Thyroid gland (tissue), 4 donors: ENCODE results near the gene DAAM2. TPM values are rescaled to one million over a fixed set of nuclear protein-coding genes. Genes with fewer than 3 reads are reported as not detected.

Source experiments
- DNase-seq, 2 donors: peaks; one replicate each; pipeline ENCODE4 v3.0.0-alpha.2; 2019
- H3K27ac ChIP-seq, 3 donors: fragments of 200-600 bp; sonication (generic); 1 replicate in 2 of 3; 2 replicates in 1 of 3; pipeline ENCODE4 v1.5.1; 2016 to 2019; ENCODE audit warnings: mild to moderate bottlenecking in 1 of 3, moderate library complexity in 1 of 3
- H3K27me3 ChIP-seq: fragments of 200-600 bp; sonication (generic); one replicate; pipeline ENCODE4 v1.5.1; 2019
- H3K36me3 ChIP-seq, 2 donors: fragments of 200-600 bp; sonication (generic); one replicate each; pipeline ENCODE4 v1.5.1; 2016 to 2019
- H3K4me1 ChIP-seq, 2 donors: fragments of 200-600 bp; sonication (generic); one replicate each; pipeline ENCODE4 v1.5.1; 2017 to 2019
- H3K4me3 ChIP-seq, 3 donors: fragments of 200-600 bp; sonication (generic); replicated peaks in 1 of 3; 1 replicate in 2 of 3; 2 replicates in 1 of 3; pipeline ENCODE4 v1.5.1; 2016; ENCODE audit warnings: mild to moderate bottlenecking in 1 of 3
- H3K9me3 ChIP-seq: fragments of 200-600 bp; sonication (generic); one replicate; pipeline ENCODE4 v1.5.1; 2017
- POLR2A ChIP-seq, 2 donors: fragments of 450-650 bp; IDR thresholded peaks; one replicate each; pipeline ENCODE4 v1.6.1; 2017; ENCODE audit warnings: antibody characterized with exemption in 2 of 2, mild to moderate bottlenecking in 2 of 2, moderate library complexity in 1 of 2
- WGBS, 2 donors: methylation state at CpG; one replicate each; pipeline ENCODE4 v1.1.5; 2017; 5-methylcytosine and 5-hydroxymethylcytosine counted together
- intact Hi-C: fragments of 100-400 bp; cut with DNase I; formaldehyde crosslinking; loops from one replicate; pipeline ENCODE4 v1.15.1; 2023
- total RNA-seq, 4 donors: library from RNA; depleted of rRNA; stranded (reverse); fragments of >200 nt; gene quantifications; one replicate each; pipeline ENCODE4 v1.2.3, GENCODE V29; 2016
- TF ChIP-seq, protein P1 (sequence below), 6 experiments: fragments of 200-600 bp in 3 of 6; fragments of 450-650 bp in 3 of 6; sonication (generic) in 3 of 6; IDR thresholded peaks; one replicate each; pipeline ENCODE4 v1.5.1; 2016 to 2019; ENCODE audit warnings: antibody characterized with exemption in 6 of 6, mild to moderate bottlenecking in 2 of 6, inconsistent platforms in 1 of 6, moderate library complexity in 1 of 6

The DAAM2 gene
- total RNA-seq, 4 donors from 2014 or later, result 17.8 to 37.0 (median 23.8) TPM

DNA sequence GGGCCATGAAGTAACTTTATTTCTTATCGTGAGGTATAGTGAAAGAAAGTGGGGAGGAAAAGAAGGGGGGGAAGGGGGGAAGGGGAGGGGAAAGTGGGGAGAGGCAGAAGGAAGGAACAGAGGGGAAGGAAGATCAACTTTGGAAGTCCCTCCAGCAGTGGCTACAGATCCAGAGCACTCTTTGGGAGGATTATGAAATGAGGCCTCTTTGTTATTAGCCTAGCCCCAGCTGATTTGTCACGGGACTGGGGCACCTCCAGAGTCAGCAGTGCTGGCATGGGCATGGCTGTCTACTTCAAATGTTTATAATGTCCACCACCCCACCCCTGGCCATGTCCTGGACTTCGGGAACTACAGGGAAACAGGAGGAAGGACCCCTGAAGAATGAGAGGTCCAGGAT, 134.5 kb downstream of the DAAM2 start:
- WGBS, 2 donors, result 79 to 85% methylated on average over 3 of the region's 3 CpGs
- no peak for TF ChIP-seq POLR2A (IDR thresholded peaks at IDR 0.05)
- TF ChIP-seq, protein P1, sequence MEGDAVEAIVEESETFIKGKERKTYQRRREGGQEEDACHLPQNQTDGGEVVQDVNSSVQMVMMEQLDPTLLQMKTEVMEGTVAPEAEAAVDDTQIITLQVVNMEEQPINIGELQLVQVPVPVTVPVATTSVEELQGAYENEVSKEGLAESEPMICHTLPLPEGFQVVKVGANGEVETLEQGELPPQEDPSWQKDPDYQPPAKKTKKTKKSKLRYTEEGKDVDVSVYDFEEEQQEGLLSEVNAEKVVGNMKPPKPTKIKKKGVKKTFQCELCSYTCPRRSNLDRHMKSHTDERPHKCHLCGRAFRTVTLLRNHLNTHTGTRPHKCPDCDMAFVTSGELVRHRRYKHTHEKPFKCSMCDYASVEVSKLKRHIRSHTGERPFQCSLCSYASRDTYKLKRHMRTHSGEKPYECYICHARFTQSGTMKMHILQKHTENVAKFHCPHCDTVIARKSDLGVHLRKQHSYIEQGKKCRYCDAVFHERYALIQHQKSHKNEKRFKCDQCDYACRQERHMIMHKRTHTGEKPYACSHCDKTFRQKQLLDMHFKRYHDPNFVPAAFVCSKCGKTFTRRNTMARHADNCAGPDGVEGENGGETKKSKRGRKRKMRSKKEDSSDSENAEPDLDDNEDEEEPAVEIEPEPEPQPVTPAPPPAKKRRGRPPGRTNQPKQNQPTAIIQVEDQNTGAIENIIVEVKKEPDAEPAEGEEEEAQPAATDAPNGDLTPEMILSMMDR (IDR thresholded peaks at IDR 0.05), result no peak
- no peaks in the 10 kb centered on the region for H3K27me3 ChIP-seq
- H3K9me3 ChIP-seq, result no peaks in the 10 kb centered on the region
- DNase-seq, result no peak
- H3K36me3 ChIP-seq, result peaks cover 9 to 11% of the 10 kb centered on the region in 2 donors
- peaks cover 23 to 67% of the 10 kb centered on the region in 2 donors for H3K4me1 ChIP-seq
- no peak overlapping the region for H3K4me3 ChIP-seq
- intact Hi-C loops, result no loop called here
- H3K27ac ChIP-seq, result peak overlapping the region in 2 of 3 donors; percentile 41 to 69

DNA sequence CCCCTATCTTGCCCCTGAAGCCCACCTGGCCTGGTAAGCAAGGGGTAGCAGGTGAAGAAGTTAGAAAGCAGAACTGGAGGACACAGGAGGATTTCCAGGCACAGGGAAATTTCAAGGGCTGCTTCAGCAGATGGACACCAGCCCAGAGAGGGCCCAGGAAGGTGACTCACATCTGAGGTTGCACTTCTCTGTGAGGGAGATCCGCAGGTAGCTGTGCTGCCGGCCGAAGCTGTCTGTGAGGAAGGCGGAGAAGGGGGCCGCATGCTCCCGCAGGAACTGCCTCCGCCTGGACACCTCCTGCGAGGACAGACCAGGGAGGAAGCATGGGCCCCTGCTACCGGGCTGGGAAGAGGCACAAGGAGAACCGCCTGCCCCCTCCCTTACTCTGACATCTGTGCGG, 135.0 kb downstream of the DAAM2 start:
- Histone ChIP-seq H3K27me3 (no peaks in the 10 kb centered on the region), H3K9me3 (no peaks in the 10 kb centered on the region), H3K4me3 (no peak overlapping the region), H3K4me1 (peaks cover 28 to 71% of the 10 kb centered on the region in 2 donors), H3K27ac (peak overlapping the region in 2 of 3 donors; percentile 41 to 69), H3K36me3 (peaks cover 9 to 11% of the 10 kb centered on the region in 2 donors)
- TF ChIP-seq, protein P1 (IDR thresholded peaks at IDR 0.05), result no peak
- TF ChIP-seq POLR2A (IDR thresholded peaks at IDR 0.05), result no peak
- DNase-seq, result peak in 1 of 2 donors; percentile 32
- intact Hi-C loops, result no loop called here
- WGBS, 2 donors, result 94 to 96% methylated on average over 8 to 11 of the region's 11 CpGs

DNA sequence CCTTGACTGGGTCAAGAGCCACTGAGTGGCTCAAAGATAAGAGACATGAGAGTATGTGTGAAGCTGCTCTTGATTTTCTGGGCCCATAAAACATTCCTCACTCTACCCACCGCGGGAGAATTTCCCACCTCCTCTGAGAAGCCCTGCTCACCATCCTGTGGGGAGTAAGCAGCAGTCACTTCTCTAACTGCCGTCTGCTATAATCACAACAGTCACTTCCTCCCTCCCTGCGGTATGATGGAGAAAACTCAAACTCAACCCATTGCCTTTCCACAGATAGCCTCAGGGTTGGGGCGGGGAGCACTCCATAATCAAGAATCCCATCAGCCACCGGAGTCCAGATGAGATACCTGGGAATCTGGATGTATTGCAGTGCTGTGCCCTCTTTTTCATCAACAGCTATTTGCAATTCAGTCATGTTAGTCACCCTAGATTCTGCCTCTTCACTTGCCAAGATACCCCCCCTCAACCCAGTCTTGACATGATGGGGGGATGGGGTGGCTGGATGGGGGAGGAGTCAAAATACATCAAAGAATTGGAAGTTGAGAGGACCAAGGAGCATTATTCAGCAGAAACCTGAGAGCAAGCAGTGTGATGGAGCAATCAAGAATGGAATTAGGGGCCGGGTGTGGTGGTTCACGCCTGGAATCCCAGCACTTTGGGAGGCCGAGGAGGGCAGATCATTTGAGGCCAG, 137.0 kb downstream of the DAAM2 start:
- intact Hi-C loops, result no loop called here
- Histone ChIP-seq H3K4me1 (peaks cover 29 to 65% of the 10 kb centered on the region in 2 donors), H3K4me3 (no peak overlapping the region), H3K27me3 (no peaks in the 10 kb centered on the region), H3K36me3 (peaks cover 8 to 9% of the 10 kb centered on the region in 2 donors), H3K27ac (no peak overlapping the region), H3K9me3 (no peaks in the 10 kb centered on the region)
- 63 to 71% methylated on average over 9 of the region's 9 CpGs for WGBS, 2 donors
- TF ChIP-seq, protein P1 (IDR thresholded peaks at IDR 0.05), result no peak
- no peak for TF ChIP-seq POLR2A (IDR thresholded peaks at IDR 0.05)
- no peak for DNase-seq

DNA sequence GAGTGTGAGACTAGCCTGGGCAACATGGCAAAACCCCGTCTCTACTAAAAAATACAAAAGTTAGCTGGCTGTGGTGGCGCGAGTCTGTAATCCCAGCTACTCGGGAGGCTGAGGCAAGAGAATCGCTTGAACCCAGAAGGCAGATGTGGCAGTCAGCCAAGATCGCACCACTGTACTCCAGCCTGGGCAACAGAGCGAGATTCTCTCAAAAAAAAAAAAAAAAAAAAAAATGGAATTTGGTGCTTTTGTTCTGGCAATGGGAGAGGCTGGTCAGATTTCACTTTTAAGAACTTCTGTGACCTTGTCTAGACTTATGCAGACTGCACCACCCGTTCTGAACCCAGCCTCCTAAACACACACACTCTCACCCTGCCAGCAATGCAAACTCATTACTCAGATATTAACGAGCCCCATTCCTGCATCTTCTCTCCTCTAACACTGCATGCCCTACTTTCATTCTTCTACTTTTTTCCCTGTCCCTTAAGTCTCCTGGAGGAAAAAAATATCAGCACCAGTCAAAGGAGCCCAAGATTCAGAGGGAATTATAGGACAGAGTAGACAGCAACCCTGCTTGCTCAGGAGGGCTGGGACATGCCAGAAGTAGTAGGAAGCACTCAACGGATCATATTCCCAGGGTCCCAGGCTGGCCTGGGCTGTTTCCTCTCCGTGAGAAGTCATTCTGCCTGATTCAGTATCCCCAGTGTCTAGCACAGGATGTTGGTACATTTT, 137.7 kb downstream of the DAAM2 start:
- no peaks in the 10 kb centered on the region for H3K27me3 ChIP-seq
- H3K9me3 ChIP-seq, result no peaks in the 10 kb centered on the region
- TF ChIP-seq POLR2A (IDR thresholded peaks at IDR 0.05), result no peak
- TF ChIP-seq, protein P1 (IDR thresholded peaks at IDR 0.05), result no peak
- no peak for DNase-seq
- 74 to 79% methylated on average over 11 of the region's 11 CpGs for WGBS, 2 donors
- H3K27ac ChIP-seq, result peak overlapping the region in 2 of 3 donors; percentile 19 to 31
- intact Hi-C loops, result no loop called here
- peaks cover 33 to 58% of the 10 kb centered on the region in 2 donors for H3K4me1 ChIP-seq
- H3K36me3 ChIP-seq, result peaks cover 7 to 9% of the 10 kb centered on the region in 2 donors
- H3K4me3 ChIP-seq, result no peak overlapping the region

DNA sequence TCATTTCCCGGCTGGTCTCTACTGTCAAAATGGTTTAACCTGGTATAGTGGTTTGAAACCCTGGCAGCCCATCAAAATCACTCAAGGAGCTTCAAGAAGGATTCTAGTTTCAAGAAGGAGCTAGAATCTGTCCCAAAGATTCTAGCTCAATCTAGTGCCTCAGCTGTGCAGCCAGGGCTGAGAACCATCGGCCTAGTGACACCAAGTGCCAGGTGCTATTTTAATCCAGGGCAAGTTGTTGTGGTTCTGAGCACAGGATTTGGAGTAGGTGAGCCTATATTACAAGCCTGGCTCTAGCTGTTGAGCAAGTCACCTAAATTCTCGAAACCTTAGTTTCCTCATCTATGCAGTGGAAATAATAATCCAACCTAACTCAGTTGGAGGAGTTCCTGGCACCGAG, 138.4 kb downstream of the DAAM2 start:
- Histone ChIP-seq H3K4me1 (peaks cover 33 to 57% of the 10 kb centered on the region in 2 donors), H3K27me3 (no peaks in the 10 kb centered on the region), H3K4me3 (no peak overlapping the region), H3K27ac (peak overlapping the region in 2 of 3 donors; percentile 19 to 31), H3K36me3 (peaks cover under 1 to 5% of the 10 kb centered on the region in 2 donors), H3K9me3 (no peaks in the 10 kb centered on the region)
- TF ChIP-seq, protein P1 (IDR thresholded peaks at IDR 0.05), result no peak
- no peak for TF ChIP-seq POLR2A (IDR thresholded peaks at IDR 0.05)
- intact Hi-C loops, result no loop called here
- 86 to 92% methylated on average over 4 of the region's 4 CpGs for WGBS, 2 donors
- DNase-seq, result no peak
